H9 (cell line): ENCODE data around the gene SEC61A1. TPM values are rescaled to one million over a fixed set of nuclear protein-coding genes. Genes with fewer than 3 reads are reported as not detected.

Source experiments
- DNase-seq: peaks from one replicate; pipeline ENCODE4 v3.0.0-alpha.2; 2017
- H2AFZ ChIP-seq: one replicate; pipeline ENCODE4 v1.6.1; 2013; ENCODE audit warnings: mild to moderate bottlenecking, low read length, control low read depth, moderate library complexity
- H2AK5ac ChIP-seq: 2 replicates; pipeline ENCODE4 v1.6.1; 2013; ENCODE audit warnings: low read length, control low read depth, mixed read lengths; ENCODE audit not compliant: insufficient read length
- H2BK120ac ChIP-seq: one replicate; pipeline ENCODE4 v1.6.1; 2013; ENCODE audit warnings: low read depth, mild to moderate bottlenecking, low read length, control low read depth, inconsistent platforms; ENCODE audit not compliant: poor library complexity, severe bottlenecking
- H2BK12ac ChIP-seq: 2 replicates; pipeline ENCODE4 v1.6.1; 2013; ENCODE audit warnings: low read length, control low read depth, mixed read lengths, low read depth; ENCODE audit not compliant: insufficient read length
- H2BK15ac ChIP-seq: 2 replicates; pipeline ENCODE4 v1.6.1; 2013; ENCODE audit warnings: low read depth, low read length, control low read depth
- H2BK20ac ChIP-seq: one replicate; pipeline ENCODE4 v1.6.1; 2013; ENCODE audit warnings: low read depth, mild to moderate bottlenecking, low read length, control low read depth, inconsistent platforms; ENCODE audit not compliant: poor library complexity, severe bottlenecking
- H2BK5ac ChIP-seq: 2 replicates; pipeline ENCODE4 v1.6.1; 2013; ENCODE audit warnings: low read length, control low read depth, mixed read lengths; ENCODE audit not compliant: insufficient read length
- H3K14ac ChIP-seq: 2 replicates; pipeline ENCODE4 v1.6.1; 2013; ENCODE audit warnings: low read length, control low read depth; ENCODE audit not compliant: insufficient read depth
- H3K18ac ChIP-seq: 2 replicates; pipeline ENCODE4 v1.6.1; 2013; ENCODE audit warnings: low read depth, mild to moderate bottlenecking, mixed read lengths, low read length, control low read depth; ENCODE audit not compliant: insufficient read length
- H3K23ac ChIP-seq: 2 replicates; pipeline ENCODE4 v1.6.1; 2013; ENCODE audit warnings: low read length, control low read depth, mixed read lengths, low read depth; ENCODE audit not compliant: insufficient read length
- H3K23me2 ChIP-seq: 2 replicates; pipeline ENCODE4 v1.6.1; 2013; ENCODE audit warnings: low read depth, mild to moderate bottlenecking, mixed read lengths, low read length, control low read depth; ENCODE audit not compliant: insufficient read length, poor library complexity, severe bottlenecking
- H3K27ac ChIP-seq: 2 replicates; pipeline ENCODE4 v1.5.1; 2013; ENCODE audit warnings: low read length, control low read depth, mixed read lengths, low read depth; ENCODE audit not compliant: insufficient read length
- H3K27me3 ChIP-seq: 2 replicates; pipeline ENCODE4 v1.6.1; 2013; ENCODE audit warnings: low read length, control low read depth, inconsistent platforms; ENCODE audit not compliant: insufficient read depth
- H3K4ac ChIP-seq: 2 replicates; pipeline ENCODE4 v1.6.1; 2013; ENCODE audit warnings: low read depth, mild to moderate bottlenecking, control low read depth, inconsistent platforms, low read length, moderate library complexity
- H3K4me1 ChIP-seq: 2 replicates; pipeline ENCODE4 v1.6.1; 2013; ENCODE audit warnings: low read length, control low read depth, inconsistent platforms; ENCODE audit not compliant: insufficient read depth
- H3K4me2 ChIP-seq: 2 replicates; pipeline ENCODE4 v1.6.1; 2013; ENCODE audit warnings: low read length, control low read depth, mixed read lengths; ENCODE audit not compliant: insufficient read length, insufficient read depth
- H3K56ac ChIP-seq: 2 replicates; pipeline ENCODE4 v1.6.1; 2013; ENCODE audit warnings: low read depth, mild to moderate bottlenecking, mixed read lengths, low read length, control low read depth; ENCODE audit not compliant: insufficient read length
- H3K79me1 ChIP-seq: 2 replicates; pipeline ENCODE4 v1.6.1; 2013; ENCODE audit warnings: low read depth, mild to moderate bottlenecking, moderate library complexity, low read length, control low read depth, inconsistent platforms; ENCODE audit not compliant: insufficient read depth, poor library complexity, severe bottlenecking
- H3K79me2 ChIP-seq: 2 replicates; pipeline ENCODE4 v1.6.1; 2013; ENCODE audit warnings: low read length, control low read depth, inconsistent platforms; ENCODE audit not compliant: insufficient read depth
- H3K9ac ChIP-seq: 2 replicates; pipeline ENCODE4 v1.6.1; 2013; ENCODE audit warnings: low read length, control low read depth, mixed read lengths; ENCODE audit not compliant: insufficient read length; ENCODE audit errors: extremely low read depth
- H3K9me3 ChIP-seq: one replicate; pipeline ENCODE4 v1.6.1; 2013; ENCODE audit warnings: low read depth, low read length, inconsistent platforms; ENCODE audit not compliant: control insufficient read depth
- H3T11ph ChIP-seq: one replicate; pipeline ENCODE4 v1.6.1; 2013; ENCODE audit warnings: mild to moderate bottlenecking, low read length, control low read depth, inconsistent platforms
- H4K20me1 ChIP-seq: one replicate; pipeline ENCODE4 v1.6.1; 2013; ENCODE audit not compliant: control insufficient read depth, insufficient read length, insufficient read depth
- H4K5ac ChIP-seq: 2 replicates; pipeline ENCODE4 v1.6.1; 2013; ENCODE audit warnings: low read depth, mild to moderate bottlenecking, mixed read lengths, low read length, control low read depth; ENCODE audit not compliant: insufficient read length
- H4K8ac ChIP-seq: replicated peaks from 2 replicates; pipeline ENCODE4 v1.6.1; 2013; ENCODE audit warnings: low read length, control low read depth, mixed read lengths, low read depth; ENCODE audit not compliant: insufficient read length
- H4K91ac ChIP-seq: 2 replicates; pipeline ENCODE4 v1.6.1; 2013; ENCODE audit warnings: low read depth, mild to moderate bottlenecking, moderate library complexity, mixed read lengths, low read length, control low read depth; ENCODE audit not compliant: insufficient read length
- H3K27ac Mint-ChIP-seq, 3 experiments: 2 replicates in 2 of 3; 3 replicates in 1 of 3; pipeline ENCODE4 v1.8.0; 2020 to 2021; ENCODE audit warnings: mixed read lengths in 3 of 3, mild to moderate bottlenecking in 1 of 3, moderate library complexity in 1 of 3
- H3K27me3 Mint-ChIP-seq: 2 replicates; pipeline ENCODE4 v1.8.0; 2021; ENCODE audit warnings: low read depth, mild to moderate bottlenecking, moderate library complexity, mixed read lengths
- H3K36me3 Mint-ChIP-seq, 3 experiments: 2 replicates in 2 of 3; 3 replicates in 1 of 3; pipeline ENCODE4 v1.8.0; 2020 to 2021; ENCODE audit warnings: low read depth in 3 of 3, mixed read lengths in 3 of 3; ENCODE audit not compliant: insufficient read depth in 1 of 3
- H3K4me1 Mint-ChIP-seq, 2 experiments: 2 replicates each; pipeline ENCODE4 v1.8.0; 2020; ENCODE audit warnings: mixed read lengths in 2 of 2
- H3K4me3 Mint-ChIP-seq, 2 experiments: 2 replicates in 1 of 2; 3 replicates in 1 of 2; pipeline ENCODE4 v1.8.0; 2020 to 2021; ENCODE audit warnings: mild to moderate bottlenecking in 2 of 2, mixed read lengths in 2 of 2, moderate library complexity in 1 of 2
- H3K9me3 Mint-ChIP-seq, 2 experiments: 2 replicates in 1 of 2; 3 replicates in 1 of 2; pipeline ENCODE4 v1.8.0; 2020; ENCODE audit warnings: mild to moderate bottlenecking in 2 of 2, mixed read lengths in 2 of 2, moderate library complexity in 1 of 2
- CTCF ChIP-seq: fragments of 200-600 bp; sonication (generic); conservative IDR thresholded peaks from 3 replicates; pipeline ENCODE4 v1.8.0; 2021; ENCODE audit warnings: antibody characterized with exemption, mild to moderate bottlenecking
- WGBS: extraction: QIAGEN DNeasy Blood & Tissue Kit; methylation state at CpG from one replicate; pipeline ENCODE4 v1.1.7; 2013; ENCODE audit warnings: missing lambda C conversion rate, low lambda C conversion rate, mixed read lengths; ENCODE audit not compliant: insufficient read length; ENCODE audit errors: extremely low coverage; 5-methylcytosine and 5-hydroxymethylcytosine counted together
- total RNA-seq: library from RNA; stranded (reverse); gene quantifications from 2 replicates; pipeline ENCODE4 v1.2.1, GENCODE V29; 2021

The SEC61A1 gene
- total RNA-seq, 1 experiment from 2014 or later: 146 TPM

- Histone ChIP-seq H3K79me2 (no peaks in the 10 kb centered on the region), H3K79me1 (no peaks in the 10 kb centered on the region), H3K27ac (no peak overlapping the region), H3K14ac (no peak overlapping the region), H3K27me3 (no peaks in the 10 kb centered on the region), H2AK5ac (no peak overlapping the region), H3K23me2 (no peaks in the 10 kb centered on the region), H4K91ac (no peak overlapping the region), H4K20me1 (no peaks in the 10 kb centered on the region), H3K9ac (no peak overlapping the region), H3K4ac (no peak overlapping the region), H3K4me1 (no peaks in the 10 kb centered on the region), H2BK15ac (no peak overlapping the region), H3K56ac (no peak overlapping the region), H4K8ac (no peak overlapping the region), H4K5ac (no peak overlapping the region), H2BK120ac (no peak overlapping the region), H2AFZ (no peak overlapping the region), H3K18ac (no peak overlapping the region), H3K9me3 (no peaks in the 10 kb centered on the region), H3K23ac (no peak overlapping the region), H3T11ph (no peak overlapping the region), H2BK5ac (no peak overlapping the region), H2BK20ac (no peak overlapping the region), H2BK12ac (no peak overlapping the region), H3K4me2 (no peak overlapping the region)
- H3K27me3 Mint-ChIP-seq: no peaks in the 10 kb centered on the region
- H3K4me1 Mint-ChIP-seq: peaks cover 3 to 9% of the 10 kb centered on the region in 2 experiments; a peak in 1 of 4 replicates
- no peaks in the 10 kb centered on the region for H3K9me3 Mint-ChIP-seq
- H3K36me3 Mint-ChIP-seq: peaks cover 35 to 71% (median 66%) of the 10 kb centered on the region in 3 experiments
- peak overlapping the region in 2 of 3 experiments; percentile 13 to 20; a peak in 1 of 7 replicates for H3K27ac Mint-ChIP-seq
- no peak for TF ChIP-seq CTCF
- H3K4me3 Mint-ChIP-seq: no peak overlapping the region; a peak in 1 of 5 replicates
- DNase-seq: no peak
- no CpG with 5 or more reads among the region's 5 CpGs for WGBS
These were observed 58.9 kb downstream of the SEC61A1 start for GRCh38 chr3:128111147-128111546.
